Measurements from ENCODE around the gene TBC1D14.

The TBC1D14 gene

DNA sequence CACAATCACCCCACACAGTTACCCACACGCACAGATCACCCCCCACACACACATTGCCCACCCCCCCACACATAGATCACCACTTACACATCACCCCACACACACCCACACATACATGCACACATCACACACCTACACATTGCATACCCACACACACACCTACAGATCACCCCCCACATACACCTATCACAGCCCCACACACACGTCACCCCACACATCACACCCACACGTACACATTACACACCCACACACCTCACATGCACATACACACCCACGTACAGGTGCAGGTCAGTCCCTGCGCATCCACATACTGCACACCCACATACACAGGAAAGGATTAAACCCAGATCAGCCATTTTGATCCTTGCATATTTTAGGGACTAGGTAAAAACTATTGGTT, 118.3 kb downstream of the TBC1D14 start:
- DNase-seq, result no peak

DNA sequence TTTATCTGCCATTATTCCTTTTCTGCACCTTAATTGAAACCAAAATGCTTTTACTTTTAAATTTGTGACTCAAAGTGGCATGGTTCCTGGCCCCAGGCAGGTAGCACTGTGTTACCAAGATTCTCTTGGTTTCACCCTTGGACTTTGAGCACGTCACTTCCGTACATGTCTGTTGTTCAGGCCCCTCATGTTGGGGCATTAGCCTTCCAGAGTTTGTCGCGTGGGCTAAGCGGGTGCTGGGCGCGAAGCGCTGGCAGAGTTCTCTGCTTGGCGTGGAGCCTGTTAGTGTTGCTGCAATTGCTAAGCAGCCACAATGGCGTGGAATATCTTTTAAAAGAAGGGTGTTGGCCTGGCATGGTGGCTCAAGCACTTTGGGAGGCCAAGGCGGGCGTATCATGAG, 119.6 kb downstream of the TBC1D14 start:
- no peak for DNase-seq

DNA sequence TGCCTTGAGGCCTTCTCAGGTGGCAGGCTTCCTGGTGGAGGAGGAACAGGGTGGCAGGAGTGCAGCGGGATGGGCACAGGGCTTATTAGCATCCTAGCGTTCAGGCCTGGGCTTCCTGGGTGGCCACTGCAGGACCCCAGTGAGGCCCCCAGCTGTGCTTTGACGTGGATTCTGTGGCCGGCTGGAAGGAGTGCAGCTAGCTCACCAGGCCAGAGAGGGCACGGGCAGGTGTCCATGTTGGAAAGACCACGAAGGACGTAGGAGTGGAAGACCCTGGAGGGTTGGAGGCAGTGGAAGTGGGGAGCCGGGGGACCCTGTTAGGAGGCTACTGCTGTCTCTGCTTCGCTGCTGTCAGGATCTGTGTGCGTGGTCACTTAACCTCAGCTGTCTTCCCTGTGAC, 120.3 kb downstream of the TBC1D14 start:
- no peak for DNase-seq

DNA sequence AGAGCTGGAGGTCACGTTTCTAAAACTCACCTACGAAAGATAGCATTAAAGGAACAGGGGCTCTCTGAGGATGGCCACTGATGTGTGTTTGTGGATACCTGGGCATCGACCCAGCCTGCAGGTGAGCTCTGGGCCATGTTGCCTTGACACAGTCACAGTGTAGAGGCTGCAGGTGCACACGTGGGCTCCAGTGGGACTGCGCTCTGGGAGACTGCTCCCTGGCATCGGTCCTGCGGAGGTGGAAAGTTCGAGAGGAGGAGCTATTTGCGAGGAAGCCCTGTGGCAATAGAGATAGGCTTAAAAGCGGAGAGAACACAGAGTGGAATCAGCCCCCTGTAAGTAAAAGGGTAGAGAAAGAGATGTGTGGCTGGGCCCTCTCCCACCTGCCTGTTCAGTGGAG, 121.2 kb downstream of the TBC1D14 start:
- DNase-seq, result no peak

DNA sequence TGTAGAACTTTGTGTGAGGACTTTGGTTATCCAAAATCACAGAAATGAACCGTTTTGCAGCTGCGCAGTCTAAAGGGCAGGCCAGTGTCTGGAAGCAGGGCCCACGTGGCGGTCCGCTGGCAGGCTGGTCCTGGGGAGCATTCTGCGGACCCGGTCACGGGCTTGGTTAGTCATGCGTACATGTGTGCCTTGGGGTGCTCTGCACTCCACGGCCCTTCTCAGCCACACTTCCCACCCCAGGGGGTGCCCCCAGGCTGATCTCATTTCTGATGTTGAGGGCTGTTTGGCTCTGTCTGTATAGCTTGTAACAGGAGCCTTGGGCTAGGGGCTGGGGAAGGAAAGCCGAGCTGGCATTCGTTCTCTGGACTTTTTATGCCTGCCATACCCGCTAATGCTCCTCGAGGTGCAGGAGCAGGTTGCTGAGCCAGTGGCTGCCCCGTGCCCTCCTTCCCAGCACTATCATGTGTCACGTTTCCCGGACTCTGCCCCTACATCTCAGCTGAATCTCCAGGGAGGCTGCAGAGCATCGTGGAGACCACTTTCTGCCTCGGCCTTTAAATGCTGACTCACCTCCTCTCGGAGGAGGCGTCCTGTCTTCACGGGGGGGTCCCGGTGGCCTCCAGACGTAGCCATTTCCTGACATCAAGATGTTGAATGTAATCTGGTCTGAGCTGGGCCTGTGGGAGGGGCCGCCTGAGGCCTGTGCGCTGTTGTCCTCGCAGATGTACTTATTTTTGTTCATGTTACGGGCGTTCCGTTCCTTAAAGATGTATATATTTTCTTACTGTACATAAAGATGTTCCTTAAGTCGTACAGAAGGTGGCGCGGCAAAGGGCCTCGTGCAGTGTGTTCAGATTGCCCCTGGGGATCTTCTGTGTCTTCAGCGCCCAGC, 122.2 kb downstream of the TBC1D14 start:
- DNase-seq, result no peak

DNA sequence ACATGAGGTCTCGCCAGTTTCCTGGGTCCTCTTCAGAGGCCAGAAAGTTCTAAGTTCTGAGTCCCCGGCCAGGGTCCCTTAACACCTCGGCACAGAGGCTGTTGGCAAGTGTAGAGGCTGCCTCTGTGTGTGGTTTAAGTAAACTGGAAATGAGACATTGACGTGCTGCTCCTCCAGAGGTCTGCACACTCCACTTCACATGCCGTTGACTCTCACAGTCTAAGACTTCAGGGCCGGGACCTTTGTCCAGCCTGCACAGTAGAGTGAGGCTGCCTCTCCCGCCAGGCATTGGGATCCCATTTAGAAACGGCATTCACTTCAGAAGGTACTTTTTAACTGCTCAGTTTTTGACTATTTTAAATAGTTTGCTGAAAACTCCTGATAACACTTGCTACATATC, 123.0 kb downstream of the TBC1D14 start:
- no peak for DNase-seq

DNA sequence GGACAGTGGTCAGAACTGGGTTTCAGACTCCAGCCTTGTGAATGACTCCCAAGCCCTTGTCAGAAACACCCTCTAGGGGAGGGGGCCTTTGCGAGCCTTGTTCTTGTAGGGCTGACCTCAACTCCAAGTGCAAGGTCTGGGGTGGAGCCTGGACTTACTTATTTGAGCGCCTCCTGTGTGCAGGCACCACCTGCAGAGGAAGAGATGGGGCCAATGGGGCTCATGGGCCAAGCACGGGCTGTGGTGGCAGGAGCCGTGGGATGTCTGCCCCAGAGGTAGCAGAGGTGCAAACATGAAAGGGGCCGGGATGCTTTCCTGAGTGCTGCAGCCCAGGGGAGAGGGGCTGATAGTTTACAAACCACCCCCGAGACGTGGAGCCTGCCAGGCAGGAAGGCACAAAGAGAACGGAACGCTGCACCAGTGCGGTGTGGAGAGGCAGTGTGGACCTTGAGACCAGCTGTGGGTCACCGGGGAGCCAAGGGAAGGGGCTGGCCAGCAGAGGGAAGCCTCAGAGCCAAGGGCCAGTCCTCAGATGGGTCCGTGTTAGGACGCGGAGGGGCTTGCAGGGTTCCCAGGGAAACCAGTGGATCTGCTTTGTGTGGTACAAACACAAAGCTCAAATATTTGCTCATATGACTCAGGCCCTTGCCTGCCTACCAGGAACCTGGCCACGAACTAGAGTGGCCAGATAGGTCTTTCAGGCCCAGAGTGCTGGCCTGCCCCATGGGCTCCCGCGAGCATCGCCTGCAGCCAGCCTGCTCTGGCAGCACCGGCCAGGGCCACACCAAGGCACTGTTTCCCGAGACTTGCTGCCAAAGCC, 124.8 kb downstream of the TBC1D14 start:
- peak; percentile 43 for DNase-seq

DNA sequence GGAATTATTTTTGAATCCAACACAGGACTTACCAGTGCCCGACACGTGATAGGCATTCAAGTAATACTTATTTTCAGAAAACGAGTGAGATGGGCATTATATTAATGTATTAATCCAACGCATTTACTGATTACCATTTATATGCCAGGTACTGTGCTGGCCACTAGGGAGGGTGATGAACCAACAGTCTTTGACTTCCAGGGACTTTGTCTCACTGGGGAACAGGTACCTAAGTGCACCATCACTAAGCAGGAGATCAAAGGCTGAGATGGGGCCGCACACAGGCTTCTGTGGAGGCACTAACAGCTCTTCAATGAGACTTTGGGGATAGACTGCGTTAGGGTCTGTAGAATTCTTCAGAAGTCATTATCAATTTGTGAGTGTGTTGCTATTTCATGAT, 127.8 kb downstream of the TBC1D14 start:
- no peak for DNase-seq

DNA sequence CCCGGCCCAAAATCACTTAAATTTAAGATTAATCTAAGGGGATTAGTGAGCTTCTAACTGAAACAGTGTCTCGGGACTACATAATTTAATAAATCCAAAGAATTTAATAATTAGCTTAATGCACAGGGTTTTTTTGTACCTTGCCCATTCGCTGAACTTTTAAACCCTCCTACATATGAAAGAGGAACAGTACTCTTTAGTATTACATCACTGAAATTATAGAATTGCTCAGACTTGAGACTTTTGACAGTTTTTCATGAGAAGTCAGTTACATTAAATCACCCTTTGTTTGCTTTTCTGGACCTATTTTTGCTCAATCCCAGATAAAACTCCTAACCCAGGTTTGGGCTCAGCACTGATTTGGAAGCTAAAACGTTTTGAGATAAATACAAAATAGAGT, 131.1 kb downstream of the TBC1D14 start:
- no peak for DNase-seq

DNA sequence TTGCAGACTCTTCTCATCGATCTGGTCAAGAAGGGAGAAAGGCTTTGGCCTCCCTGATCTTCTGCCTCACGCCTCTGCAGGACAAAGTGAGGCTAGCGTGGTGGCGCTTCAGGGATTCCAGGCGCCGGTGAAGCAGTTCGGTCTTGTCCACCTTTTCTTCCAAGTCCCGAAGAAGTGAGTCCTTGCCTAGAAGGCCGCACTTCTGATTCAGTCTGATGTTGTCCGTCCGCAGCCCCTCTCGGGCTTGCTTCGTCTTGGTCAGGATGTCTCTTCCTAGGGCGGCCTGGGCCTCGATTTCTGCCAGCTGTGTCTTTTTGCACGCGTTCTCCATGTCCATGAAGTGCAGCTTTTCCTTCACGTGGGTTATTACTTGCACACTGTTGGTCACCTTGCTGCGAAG, 131.6 kb downstream of the TBC1D14 start:
- DNase-seq, result no peak

DNA sequence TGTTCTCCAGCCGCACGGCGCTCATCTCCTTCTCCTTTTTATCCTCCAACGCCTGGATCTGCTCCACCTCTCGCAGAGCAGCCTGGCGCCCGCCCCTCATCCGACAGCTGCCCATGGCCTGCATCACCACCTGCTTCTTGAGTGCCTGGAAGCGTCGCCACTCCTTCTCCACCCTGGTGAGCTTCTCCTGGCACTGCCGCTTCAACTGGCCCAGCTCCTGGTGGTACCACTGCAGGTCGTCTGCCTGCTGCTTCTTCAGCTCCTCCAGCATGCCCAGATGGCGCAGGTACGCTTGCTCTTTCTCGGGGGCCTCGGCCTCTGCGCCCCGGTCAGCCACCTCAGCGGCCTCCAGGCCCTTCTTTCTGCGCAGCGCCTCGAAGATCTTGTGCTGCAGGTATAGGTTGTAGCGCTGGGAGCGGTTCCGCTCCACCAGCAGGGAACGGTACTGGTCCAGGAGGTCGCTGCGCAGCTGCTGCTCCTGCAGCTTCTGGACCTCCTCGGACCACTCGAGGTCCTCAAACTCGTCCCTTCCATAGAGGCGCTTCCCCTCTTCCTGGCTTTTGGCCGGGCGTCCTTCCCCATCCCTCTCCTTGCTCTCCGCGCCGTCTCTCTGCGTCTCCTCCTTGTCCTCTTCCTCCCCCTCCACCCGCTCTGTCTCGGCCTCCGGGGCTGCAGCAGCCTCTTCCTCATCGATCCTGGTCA, 132.3 kb downstream of the TBC1D14 start:
- no peak for DNase-seq

DNA sequence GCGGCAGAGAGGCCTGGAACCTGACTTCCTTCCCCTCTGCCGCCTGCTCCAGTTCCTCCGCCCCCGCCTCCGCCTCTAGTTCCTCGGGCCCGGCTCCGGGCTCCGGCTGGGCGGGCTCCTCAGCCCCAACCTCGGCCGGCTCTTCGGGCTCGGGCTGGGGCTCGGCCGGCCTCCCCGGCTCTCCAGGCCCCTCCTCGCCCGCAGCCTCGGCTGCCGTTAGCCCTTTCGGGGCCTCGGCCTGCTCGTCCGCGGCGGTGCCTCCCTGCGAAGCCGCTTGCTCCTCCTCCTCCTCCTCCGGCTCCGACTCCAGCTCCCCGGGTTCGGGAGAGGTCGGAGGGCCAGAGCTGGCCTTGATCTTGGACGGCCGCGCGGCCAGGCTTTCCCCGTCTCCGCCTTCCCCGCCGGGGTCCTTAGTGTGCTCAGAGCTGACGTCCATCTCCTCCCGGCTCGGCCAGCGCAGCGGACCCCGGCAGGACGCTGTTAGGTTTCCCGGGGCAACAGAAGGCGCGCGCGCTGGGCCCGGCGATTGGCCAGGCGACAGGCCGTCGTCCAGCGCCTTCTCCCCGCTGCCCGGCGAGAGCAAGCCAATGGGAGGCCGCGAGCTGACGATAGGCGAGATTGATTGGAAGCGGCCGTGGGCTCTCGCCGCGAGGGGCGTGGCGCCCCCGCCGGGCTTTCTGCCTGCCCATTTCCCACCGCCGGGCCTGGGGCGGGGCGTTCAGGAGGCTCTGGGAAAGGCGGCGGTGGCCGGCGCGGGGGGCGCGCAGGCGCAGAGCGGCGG, 133.1 kb downstream of the TBC1D14 start:
- peak; percentile 96 for DNase-seq

DNA sequence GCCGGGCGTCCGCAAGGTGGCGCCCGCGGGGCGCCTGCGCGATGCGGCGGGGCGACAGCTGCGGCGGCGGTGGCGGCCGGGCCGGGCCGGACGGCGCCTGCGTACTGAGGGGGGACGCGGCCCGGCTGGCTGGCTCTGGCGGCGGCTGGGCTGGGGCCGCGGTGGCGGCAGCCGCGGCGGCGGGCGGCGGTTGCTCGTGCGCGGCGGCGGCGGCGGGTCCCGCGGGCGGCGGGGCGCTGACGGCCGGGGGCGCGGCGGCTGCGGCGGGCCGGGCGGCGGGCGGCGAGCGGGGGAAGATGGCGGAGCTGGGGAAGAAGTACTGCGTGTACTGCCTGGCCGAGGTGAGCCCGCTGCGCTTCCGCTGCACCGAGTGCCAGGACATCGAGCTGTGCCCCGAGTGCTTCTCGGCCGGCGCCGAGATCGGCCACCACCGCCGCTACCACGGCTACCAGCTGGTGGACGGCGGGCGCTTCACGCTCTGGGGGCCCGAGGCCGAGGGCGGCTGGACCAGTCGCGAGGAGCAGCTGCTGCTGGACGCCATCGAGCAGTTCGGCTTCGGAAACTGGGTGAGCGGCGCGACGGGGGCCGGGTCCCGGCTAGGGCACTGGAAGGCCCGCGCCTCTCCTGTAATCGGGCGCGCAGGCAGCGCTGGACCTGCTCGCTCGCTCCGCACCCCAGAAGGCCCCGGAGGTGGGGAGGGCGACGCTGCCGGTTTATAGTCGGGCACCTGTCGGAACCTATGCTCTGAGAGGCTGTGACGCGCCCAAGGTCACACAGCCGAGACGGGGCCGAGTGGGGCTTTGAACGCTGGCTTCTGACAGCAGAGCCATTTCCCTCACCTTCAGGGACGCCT, 133.9 kb downstream of the TBC1D14 start, which contains the start of gene TADA2B:
Gene TADA2B, plus strand, starts transcription at position 89 of the 853 bp plus-strand sequence. Its CDS starts 208 bp downstream, at position 297.
- no peak for DNase-seq

DNA sequence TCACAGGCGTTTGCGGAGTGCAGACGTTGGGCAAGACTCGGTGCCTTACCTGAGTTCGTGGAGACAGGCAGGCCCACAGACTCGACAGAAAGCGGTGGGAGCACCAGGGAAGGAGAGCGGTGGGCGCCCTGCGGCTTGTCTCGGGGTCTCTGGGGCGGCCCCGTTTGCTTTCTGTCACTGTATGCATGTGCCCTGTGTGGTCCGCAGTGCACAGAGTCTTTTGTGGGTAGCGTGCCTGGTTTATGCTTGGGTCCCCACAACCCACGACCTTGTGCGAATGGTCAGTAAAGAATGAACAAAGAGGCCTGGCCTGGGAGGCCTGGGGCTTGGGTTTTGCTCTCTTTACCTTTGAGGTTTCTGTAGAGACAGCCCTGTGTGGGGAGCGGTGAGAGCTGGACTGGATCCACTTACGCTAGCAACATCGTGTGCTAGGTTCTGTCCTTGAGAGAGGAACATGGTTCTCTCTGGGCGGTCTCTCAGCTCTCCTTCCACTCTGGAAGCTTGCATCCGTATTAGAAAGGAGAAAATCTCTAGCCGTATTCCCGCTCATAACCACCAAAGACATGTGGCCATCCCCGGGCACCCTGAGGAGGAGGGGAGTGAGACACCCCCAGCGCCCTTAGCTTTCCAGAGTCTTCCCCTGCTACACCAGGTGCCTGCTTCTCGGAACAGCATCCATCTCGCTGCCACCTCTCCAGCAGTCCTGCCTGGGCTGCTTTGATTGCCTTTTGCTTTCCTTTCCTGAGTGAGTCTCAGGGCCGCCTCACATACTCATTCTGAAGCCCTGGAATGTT, 134.7 kb downstream of the TBC1D14 start:
- DNase-seq, result no peak

DNA sequence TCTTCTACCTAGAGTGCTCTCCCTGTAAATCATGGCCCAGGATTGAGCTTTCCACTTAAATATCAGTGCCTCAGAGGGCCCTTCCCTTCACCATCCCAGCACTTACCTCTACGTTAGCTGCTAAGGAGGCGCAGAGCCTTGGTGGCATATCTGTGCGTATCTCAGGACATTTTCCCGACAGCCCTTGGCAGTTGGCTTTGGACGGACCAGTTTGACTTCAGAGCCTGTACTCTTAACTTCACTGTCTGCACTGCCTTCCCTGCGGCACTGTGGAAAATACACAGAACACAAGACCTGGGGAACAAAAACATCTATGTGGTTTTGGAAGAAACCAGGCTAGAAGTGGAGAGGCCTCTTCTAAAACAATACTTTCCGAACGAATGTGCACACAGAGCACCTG, 135.9 kb downstream of the TBC1D14 start:
- DNase-seq, result no peak

DNA sequence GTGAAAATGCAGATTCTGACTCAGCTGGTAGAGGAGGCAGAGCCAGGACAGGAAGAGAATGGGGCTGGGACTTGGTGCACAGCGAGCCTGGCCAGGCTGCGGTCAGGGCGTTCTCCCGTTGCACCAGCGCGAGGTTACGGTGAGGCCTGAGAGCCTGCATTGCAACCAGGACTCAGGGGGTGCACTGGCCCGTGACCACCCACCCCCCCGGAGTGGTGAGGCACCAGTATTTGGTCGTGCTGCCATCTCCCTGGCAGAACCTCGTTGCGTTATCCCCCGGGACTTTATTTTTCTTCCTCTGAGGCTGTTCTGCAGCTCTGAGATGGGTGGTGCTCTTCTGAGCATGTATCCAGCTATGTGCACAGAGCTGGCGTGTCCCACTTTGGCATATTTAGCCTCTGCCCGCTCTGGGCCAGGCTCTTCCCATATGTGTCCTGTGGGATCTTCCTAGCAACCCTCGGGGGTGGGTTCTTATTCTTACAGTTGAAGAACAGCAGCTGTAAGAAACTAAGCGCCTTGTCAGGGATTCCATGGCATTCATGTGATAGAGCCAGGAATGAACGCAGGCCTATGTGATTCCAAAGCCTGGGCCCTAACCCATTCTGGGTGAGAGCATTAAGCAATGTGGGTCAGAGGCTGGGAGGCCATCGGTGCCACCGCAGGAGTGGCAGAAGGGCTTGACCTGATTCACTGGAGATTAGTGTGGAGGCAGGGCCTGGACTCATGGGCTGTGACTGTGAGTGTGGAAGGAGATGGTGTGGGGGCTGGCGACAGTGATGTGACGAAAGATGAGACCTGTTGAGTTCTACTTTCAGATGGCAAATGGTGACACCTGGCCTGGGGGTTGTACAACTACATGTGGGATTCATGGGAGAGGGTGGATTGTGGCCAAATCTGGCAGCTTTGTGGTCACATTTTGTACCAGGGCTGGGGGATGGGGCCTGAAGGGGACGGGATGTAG, 136.6 kb downstream of the TBC1D14 start:
- DNase-seq, result no peak

DNA sequence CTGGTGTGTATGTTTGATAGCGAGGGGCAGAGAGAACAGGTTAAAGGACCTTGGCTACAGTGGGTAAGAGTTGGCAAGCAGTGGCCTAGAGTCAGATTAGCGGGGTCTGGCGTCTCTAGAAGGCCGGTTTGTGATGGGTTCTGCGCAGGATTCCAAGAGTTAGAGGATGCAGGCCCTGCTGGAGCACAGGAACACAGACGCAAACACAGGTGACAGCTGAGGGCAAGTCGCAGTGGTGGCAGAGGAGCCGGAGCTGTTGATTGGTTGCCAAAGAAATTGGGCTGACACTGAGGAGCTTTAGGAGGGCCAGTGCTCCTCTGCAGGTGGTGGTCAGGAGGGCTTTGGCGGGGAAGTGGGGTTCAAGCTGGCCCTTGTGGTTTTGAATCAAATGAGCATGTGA, 137.3 kb downstream of the TBC1D14 start:
- no peak for DNase-seq

DNA sequence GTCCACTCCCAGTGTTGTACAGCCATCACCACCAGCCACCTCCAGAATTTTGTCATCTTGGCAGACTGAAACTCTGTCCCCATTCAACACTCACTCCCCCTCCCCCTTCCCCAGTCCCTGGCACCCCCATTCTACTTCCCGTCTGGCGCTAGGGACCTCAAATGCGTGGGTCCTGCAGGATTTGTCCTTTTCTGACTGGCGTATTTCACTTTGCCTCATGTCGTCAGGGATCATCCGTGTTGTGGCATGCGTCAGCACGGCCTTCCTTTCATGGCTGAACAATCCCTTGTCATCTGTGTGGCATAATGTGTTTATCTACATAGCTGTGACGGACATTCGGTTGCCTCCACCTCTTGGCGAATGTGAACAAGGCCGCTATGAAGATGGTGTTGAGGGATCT, 139.0 kb downstream of the TBC1D14 start:
- no peak for DNase-seq

DNA sequence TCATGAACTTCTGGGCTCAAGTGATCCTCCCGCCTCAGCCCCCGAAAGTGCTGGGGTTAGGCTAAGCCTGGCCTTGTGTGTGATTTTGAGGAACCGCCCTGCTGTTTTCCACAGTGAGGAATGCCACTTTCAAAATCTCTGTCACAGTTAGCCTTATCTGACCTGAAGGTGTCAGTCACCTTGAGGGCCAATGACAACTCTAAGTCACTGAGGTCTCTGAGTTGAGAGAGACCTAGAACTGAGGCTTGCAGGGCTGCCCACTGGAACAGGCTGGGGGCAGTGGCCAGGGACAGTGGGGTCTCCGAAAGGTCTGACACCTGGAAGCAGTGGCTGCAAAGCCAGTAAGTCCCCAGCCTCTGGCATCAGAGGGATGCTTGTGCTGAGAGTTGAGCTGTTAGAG, 139.7 kb downstream of the TBC1D14 start:
- DNase-seq, result no peak
